ENCODE results near the gene RIPOR1. TPM values are rescaled to one million over a fixed set of nuclear protein-coding genes. Genes with fewer than 3 reads are reported as not detected.

Gene RIPOR1
- polyA plus RNA-seq, 1 donor (not counting 4 experiments of a cell fraction or from before 2014, with no cell fraction given): 5.3 TPM

DNA sequence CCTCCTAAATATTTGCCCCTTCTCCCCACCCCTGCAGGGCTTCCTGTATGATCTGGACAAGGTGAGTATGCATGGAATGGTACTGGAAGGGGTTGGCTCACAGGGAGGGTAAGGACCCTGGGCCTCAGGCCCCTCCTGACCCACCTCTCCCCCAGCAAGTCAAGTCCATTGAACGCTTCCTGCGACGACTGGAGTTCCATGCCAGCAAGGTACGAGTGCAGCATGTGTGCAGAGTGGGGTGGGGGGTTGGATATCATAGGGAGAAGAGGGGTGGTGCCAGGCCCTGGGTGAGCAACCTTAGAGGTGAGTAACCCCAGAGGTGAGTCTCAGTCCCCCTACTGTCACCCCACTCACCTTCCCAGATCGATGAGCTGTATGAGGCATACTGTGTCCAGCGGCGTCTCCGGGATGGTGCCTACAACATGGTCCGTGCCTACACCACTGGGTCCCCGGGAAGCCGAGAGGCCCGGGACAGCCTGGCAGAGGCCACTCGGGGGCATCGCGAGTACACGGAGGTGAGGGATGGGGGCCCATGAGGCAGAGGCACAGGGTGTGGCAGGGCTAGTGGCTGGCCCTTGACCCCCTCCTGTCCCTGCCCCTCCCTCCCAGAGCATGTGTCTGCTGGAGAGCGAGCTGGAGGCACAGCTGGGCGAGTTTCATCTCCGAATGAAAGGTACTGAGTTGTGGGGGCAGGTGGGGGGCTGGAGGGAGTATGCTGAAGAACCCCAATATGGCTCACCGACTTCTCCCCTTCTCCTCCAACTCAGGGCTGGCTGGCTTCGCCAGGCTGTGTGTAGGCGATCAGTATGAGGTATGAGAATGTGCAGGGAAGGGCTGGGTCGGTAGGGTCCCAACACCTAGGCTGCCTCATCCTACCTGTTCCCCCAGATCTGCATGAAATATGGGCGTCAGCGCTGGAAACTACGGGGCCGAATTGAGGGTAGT lies 11.3 kb downstream of the RIPOR1 start:
- H3K4me3 ChIP-seq (ENCODE audit: control insufficient read depth in 2 of 3, extremely low read depth in 1 of 3, insufficient read depth in 2 of 3, low read depth in 1 of 3, low read length in 3 of 3): no peak overlapping the region
- no peak overlapping the region for H3K4me2 ChIP-seq (ENCODE audit: control insufficient read depth, extremely low read depth, insufficient read depth, low read depth, low read length)
- peaks cover 22 to 28% of the 10 kb centered on the region in 2 experiments for H3K36me3 ChIP-seq (ENCODE audit: control insufficient read depth in 2 of 2, extremely low read depth in 1 of 2, insufficient read depth in 2 of 2, low read length in 2 of 2)
- no peak for TF ChIP-seq EZH2 (IDR thresholded peaks at IDR 0.05; ENCODE audit: low read length)
- no peaks in the 10 kb centered on the region for H3K9me3 ChIP-seq (ENCODE audit: control insufficient read depth, low read depth, low read length)
- H2AFZ ChIP-seq (ENCODE audit: control insufficient read depth, low read length): no peak overlapping the region
- H3K79me2 ChIP-seq (ENCODE audit: control insufficient read depth, insufficient read depth, low read length): peaks cover 2% of the 10 kb centered on the region
- no peak overlapping the region for H3K27ac ChIP-seq (ENCODE audit: control insufficient read depth, insufficient read depth, low read length)
- H3K9me1 ChIP-seq (ENCODE audit: control insufficient read depth, extremely low read depth, insufficient read depth, low read length): no peaks in the 10 kb centered on the region
- peaks cover 14% of the 10 kb centered on the region for H4K20me1 ChIP-seq (ENCODE audit: control insufficient read depth, extremely low read depth, insufficient read depth, low read length)
- no peak for DNase-seq (ENCODE audit: low read depth, low spot score)
- no peaks in the 10 kb centered on the region for H3K27me3 ChIP-seq (ENCODE audit: control insufficient read depth, extremely low read depth, insufficient read depth, low read length)
- FAIRE-seq: no peak
- peaks cover 24% of the 10 kb centered on the region for H3K4me1 ChIP-seq (ENCODE audit: control insufficient read depth, extremely low read depth, insufficient read depth, low read length)
- dilution Hi-C loops (cut with MboI; ENCODE audit: extremely low pct_ligation_motif_present, low sequenced_read_pairs): no loop called here
- H3K9ac ChIP-seq (ENCODE audit: control insufficient read depth, extremely low read depth, insufficient read depth, low read length): no peak overlapping the region

DNA sequence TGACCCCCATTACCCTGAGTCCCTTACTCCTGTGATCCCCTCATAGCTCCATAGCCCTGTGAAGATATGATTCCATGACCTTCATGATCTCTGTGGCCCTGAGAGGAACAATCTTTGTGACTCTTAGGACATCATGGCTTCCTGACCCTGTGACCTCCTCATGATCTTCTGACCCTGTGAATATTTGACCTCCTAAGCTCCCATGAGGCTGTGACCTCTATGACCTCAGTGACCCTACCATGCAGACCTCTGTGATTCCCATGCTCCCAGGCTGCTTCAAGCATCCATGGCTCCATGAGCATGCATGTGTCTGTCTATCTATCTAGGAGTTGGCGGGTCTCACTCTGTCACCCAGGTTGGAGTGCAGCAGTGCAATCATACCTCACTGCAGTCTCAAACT lies 12.1 kb downstream of the RIPOR1 start:
- FAIRE-seq (no peak), DNase-seq (ENCODE audit: low read depth, low spot score) (no peak)
- Histone ChIP-seq H3K4me3 (ENCODE audit: control insufficient read depth in 2 of 3, extremely low read depth in 1 of 3, insufficient read depth in 2 of 3, low read depth in 1 of 3, low read length in 3 of 3) (no peak overlapping the region), H3K9me3 (ENCODE audit: control insufficient read depth, low read depth, low read length) (no peaks in the 10 kb centered on the region), H3K27me3 (ENCODE audit: control insufficient read depth, extremely low read depth, insufficient read depth, low read length) (no peaks in the 10 kb centered on the region), H3K4me2 (ENCODE audit: control insufficient read depth, extremely low read depth, insufficient read depth, low read depth, low read length) (no peak overlapping the region), H2AFZ (ENCODE audit: control insufficient read depth, low read length) (no peak overlapping the region), H3K27ac (ENCODE audit: control insufficient read depth, insufficient read depth, low read length) (no peak overlapping the region), H3K4me1 (ENCODE audit: control insufficient read depth, extremely low read depth, insufficient read depth, low read length) (peaks cover 24% of the 10 kb centered on the region), H4K20me1 (ENCODE audit: control insufficient read depth, extremely low read depth, insufficient read depth, low read length) (peaks cover 14% of the 10 kb centered on the region), H3K36me3 (ENCODE audit: control insufficient read depth in 2 of 2, extremely low read depth in 1 of 2, insufficient read depth in 2 of 2, low read length in 2 of 2) (peaks cover 25 to 34% of the 10 kb centered on the region in 2 experiments), H3K79me2 (ENCODE audit: control insufficient read depth, insufficient read depth, low read length) (peaks cover 2% of the 10 kb centered on the region), H3K9ac (ENCODE audit: control insufficient read depth, extremely low read depth, insufficient read depth, low read length) (no peak overlapping the region), H3K9me1 (ENCODE audit: control insufficient read depth, extremely low read depth, insufficient read depth, low read length) (no peaks in the 10 kb centered on the region)
- TF ChIP-seq, protein P1, sequence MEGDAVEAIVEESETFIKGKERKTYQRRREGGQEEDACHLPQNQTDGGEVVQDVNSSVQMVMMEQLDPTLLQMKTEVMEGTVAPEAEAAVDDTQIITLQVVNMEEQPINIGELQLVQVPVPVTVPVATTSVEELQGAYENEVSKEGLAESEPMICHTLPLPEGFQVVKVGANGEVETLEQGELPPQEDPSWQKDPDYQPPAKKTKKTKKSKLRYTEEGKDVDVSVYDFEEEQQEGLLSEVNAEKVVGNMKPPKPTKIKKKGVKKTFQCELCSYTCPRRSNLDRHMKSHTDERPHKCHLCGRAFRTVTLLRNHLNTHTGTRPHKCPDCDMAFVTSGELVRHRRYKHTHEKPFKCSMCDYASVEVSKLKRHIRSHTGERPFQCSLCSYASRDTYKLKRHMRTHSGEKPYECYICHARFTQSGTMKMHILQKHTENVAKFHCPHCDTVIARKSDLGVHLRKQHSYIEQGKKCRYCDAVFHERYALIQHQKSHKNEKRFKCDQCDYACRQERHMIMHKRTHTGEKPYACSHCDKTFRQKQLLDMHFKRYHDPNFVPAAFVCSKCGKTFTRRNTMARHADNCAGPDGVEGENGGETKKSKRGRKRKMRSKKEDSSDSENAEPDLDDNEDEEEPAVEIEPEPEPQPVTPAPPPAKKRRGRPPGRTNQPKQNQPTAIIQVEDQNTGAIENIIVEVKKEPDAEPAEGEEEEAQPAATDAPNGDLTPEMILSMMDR (optimal IDR thresholded peaks at IDR 0.05 in 1 of 3, IDR thresholded peaks at IDR 0.05 in 1 of 3, conservative IDR thresholded peaks at IDR 0.05 in 1 of 3; ENCODE audit: extremely low read depth in 1 of 3, insufficient read depth in 2 of 3, low read length in 3 of 3): no peak
- TF ChIP-seq EZH2 (IDR thresholded peaks at IDR 0.05; ENCODE audit: low read length): no peak
- dilution Hi-C loops (cut with MboI; ENCODE audit: extremely low pct_ligation_motif_present, low sequenced_read_pairs): no loop called here
